HepG2 (cell line): Measurements from ENCODE around the gene KCNJ5. TPM values are rescaled to one million over a fixed set of nuclear protein-coding genes. Genes with fewer than 3 reads are reported as not detected.

Experiments used
- ATAC-seq: fragments of 200-7000 bp; cut with Tn5 transposase; 3 replicates; pipeline ENCODE4 v1.9.1; 2020; ENCODE audit warnings: mild to moderate bottlenecking, moderate library complexity
- BruUV-seq: library from RNA; stranded (reverse); fragments of 400-500 nt; replicated peaks from 2 replicates; lab custom pipeline; 2021; lab: Mats Ljungman, UMichigan
- CTCF ChIA-PET: fragments of 300-600 bp; formaldehyde crosslinking; extraction: SDS; loops from one replicate; lab custom pipeline; 2021; ENCODE audit warnings: low total read pairs, inconsistent platforms, low intra/inter-chr PET ratio; lab: Yijun Ruan, JAX
- POLR2A ChIA-PET: fragments of 350-600 bp; sonication (Branson Sonifier 250); formaldehyde crosslinking; loops from one replicate; lab custom pipeline; 2020; ENCODE audit warnings: antibody characterized with exemption, inconsistent platforms; lab: Yijun Ruan, JAX
- DNase-seq: peaks from one replicate; pipeline ENCODE4 v3.0.0-alpha.2; 2015; ENCODE audit warnings: low spot score
- FAIRE-seq: peaks from 3 replicates; lab custom pipeline; 2011; peaks lifted over from hg19 to GRCh38; lab: Jason Lieb, UNC
- H2AFZ ChIP-seq: one replicate; pipeline ENCODE4 v1.6.1; 2011; ENCODE audit warnings: low read length, inconsistent platforms
- H3K27ac ChIP-seq: fragments of 300-600 bp; 3 replicates; pipeline ENCODE4 v1.8.0; 2011; ENCODE audit warnings: mixed run types, mild to moderate bottlenecking, mixed read lengths, low read length, inconsistent platforms; ENCODE audit not compliant: insufficient read depth; ENCODE audit errors: extremely low read length
- H3K27me3 ChIP-seq, 2 experiments: fragments of 200-600 bp in 1 of 2; 2 replicates in 1 of 2; 3 replicates in 1 of 2; pipeline versions ENCODE4 v1.6.0 to v1.8.0; 2011; ENCODE audit warnings: low read length in 2 of 2, mild to moderate bottlenecking in 2 of 2, moderate library complexity in 2 of 2, inconsistent platforms in 1 of 2; ENCODE audit not compliant: insufficient read depth in 2 of 2, control insufficient read depth in 1 of 2
- H3K36me3 ChIP-seq, 2 experiments: fragments of 200-600 bp in 1 of 2; replicated peaks in 1 of 2; 2 replicates in 1 of 2; 3 replicates in 1 of 2; pipeline versions ENCODE4 v1.5.1 to v1.8.0; 2011; ENCODE audit warnings: low read length in 2 of 2, inconsistent platforms in 1 of 2; ENCODE audit not compliant: insufficient read depth in 2 of 2, control insufficient read depth in 1 of 2
- H3K4me1 ChIP-seq: 2 replicates; pipeline ENCODE4 v1.5.1; 2012; ENCODE audit warnings: low read length, inconsistent platforms; ENCODE audit not compliant: insufficient read depth
- H3K4me2 ChIP-seq: 2 replicates; pipeline ENCODE4 v1.6.0; 2011; ENCODE audit warnings: low read depth, low read length, inconsistent platforms
- H3K4me3 ChIP-seq, 3 experiments: fragments of 200-600 bp in 1 of 3; sonication (generic), shearing (Covaris generic) in 1 of 3; replicated peaks in 1 of 3; 2 replicates each; pipeline ENCODE4 v1.5.1; 2011 to 2016; ENCODE audit warnings: low read length in 3 of 3, inconsistent platforms in 2 of 3, low read depth in 2 of 3, mild to moderate bottlenecking in 2 of 3, control low read depth in 1 of 3, mixed read lengths in 1 of 3; ENCODE audit not compliant: insufficient read depth in 1 of 3
- H3K79me2 ChIP-seq: one replicate; pipeline ENCODE4 v1.6.1; 2011; ENCODE audit warnings: low read length, inconsistent platforms; ENCODE audit not compliant: insufficient read depth
- H3K9ac ChIP-seq: 2 replicates; pipeline ENCODE4 v1.6.0; 2011; ENCODE audit warnings: mild to moderate bottlenecking, low read depth, low read length, inconsistent platforms; ENCODE audit not compliant: insufficient read depth
- H3K9me3 ChIP-seq: 2 replicates; pipeline ENCODE4 v1.5.1; 2012; ENCODE audit warnings: mild to moderate bottlenecking, low read length
- H4K20me1 ChIP-seq: 2 replicates; pipeline ENCODE4 v1.6.0; 2011; ENCODE audit warnings: inconsistent platforms, mild to moderate bottlenecking, low read length, moderate library complexity; ENCODE audit not compliant: insufficient read depth
- AGO2 ChIP-seq: fragments of 200-400 bp; formaldehyde crosslinking; optimal IDR thresholded peaks from 2 replicates; pipeline ENCODE3; 2017; ENCODE audit warnings: mild to moderate bottlenecking, low read depth, low read length, moderate library complexity
- GABPB1 ChIP-seq: IDR thresholded peaks from 2 replicates; pipeline ENCODE4 v1.6.1; 2016; ENCODE audit warnings: mild to moderate bottlenecking, missing genetic modification reagents, moderate library complexity, missing compliant biosample characterization
- KDM2A ChIP-seq: sonication (generic); formaldehyde crosslinking; IDR thresholded peaks from 2 replicates; pipeline ENCODE4 v1.4.0; 2020; ENCODE audit warnings: low read depth, missing genetic modification reagents, borderline replicate concordance
- PBX2 ChIP-seq: IDR thresholded peaks from 2 replicates; pipeline ENCODE4 v1.6.1; 2016; ENCODE audit warnings: control low read depth
- RAD21 ChIP-seq: fragments of 450-650 bp; formaldehyde crosslinking; IDR thresholded peaks from 2 replicates; pipeline ENCODE4 v1.5.0; 2020; ENCODE audit warnings: mild to moderate bottlenecking
- REXO4 ChIP-seq: sonication (generic); formaldehyde crosslinking; IDR thresholded peaks from 2 replicates; pipeline ENCODE4 v1.8.0; 2022; ENCODE audit warnings: missing genetic modification reagents, mild to moderate bottlenecking, borderline replicate concordance
- SAP130 ChIP-seq: IDR thresholded peaks from 2 replicates; pipeline ENCODE4 v1.6.1; 2016; ENCODE audit warnings: low read depth
- SMC3 ChIP-seq: IDR thresholded peaks from 2 replicates; pipeline ENCODE4 v1.6.1; 2011; ENCODE audit warnings: low read length, improper control_type of control experiment
- SPEN ChIP-seq: sonication (generic); formaldehyde crosslinking; IDR thresholded peaks from 2 replicates; pipeline ENCODE4 v1.5.1; 2020; ENCODE audit warnings: low read depth, mild to moderate bottlenecking, missing genetic modification reagents
- STAT5B ChIP-seq: sonication (generic); formaldehyde crosslinking; IDR thresholded peaks from 2 replicates; pipeline ENCODE4 v1.4.0; 2020; ENCODE audit warnings: missing genetic modification reagents
- XRCC5 ChIP-seq: fragments of 200-400 bp; formaldehyde crosslinking; optimal IDR thresholded peaks from 2 replicates; pipeline ENCODE3; 2017; ENCODE audit warnings: mild to moderate bottlenecking, low read length
- ZFX ChIP-seq: sonication (generic); formaldehyde crosslinking; IDR thresholded peaks from 2 replicates; pipeline ENCODE4 v1.4.0; 2020; ENCODE audit warnings: mild to moderate bottlenecking, low read depth, missing genetic modification reagents, moderate library complexity
- ZNF501 ChIP-seq: sonication (generic); formaldehyde crosslinking; IDR thresholded peaks from 2 replicates; pipeline ENCODE4 v1.5.1; 2020; ENCODE audit warnings: mild to moderate bottlenecking, moderate library complexity, missing genetic modification reagents
- ZNF614 ChIP-seq: IDR thresholded peaks from 2 replicates; pipeline ENCODE4 v1.6.1; 2018; ENCODE audit warnings: missing biosample characterization, missing genetic modification reagents, inconsistent platforms, borderline replicate concordance
- WGBS: methylation state at CpG from one replicate; pipeline ENCODE4 v1.1.6; 2017; ENCODE audit warnings: low lambda C conversion rate; 5-methylcytosine and 5-hydroxymethylcytosine counted together
- in situ Hi-C: cut with HindIII; loops from 2 replicates; pipeline ENCODE4 v1.10.0; 2017; ENCODE audit warnings: low pct_unique_long_range_greater_than_20kb; ENCODE audit not compliant: extremely low pct_ligation_motif_present
- intact Hi-C: fragments of 100-400 bp; cut with micrococcal nuclease; formaldehyde crosslinking; loops from one replicate; pipeline ENCODE4 v1.10.0; 2022; ENCODE audit not compliant: unreplicated experiment
- polyA plus RNA-seq, 8 experiments: library from polyadenylated mRNA; depleted of rRNA in 3 of 8; stranded (reverse) in 7 of 8; unstranded in 1 of 8; fragments of >200 nt; fragmentation: Illumina TruSeq in 4 of 8; extraction: Trizol in 4 of 8; gene quantifications; 2 replicates each; pipeline versions ENCODE4 v1.2.1 to v1.2.3, GENCODE V29; 2011 to 2016; ENCODE audit warnings: low read depth in 4 of 8, missing spikeins in 1 of 8, mixed read lengths in 1 of 8; ENCODE audit not compliant: insufficient read depth in 1 of 8
- total RNA-seq, 5 experiments: library from RNA; depleted of rRNA; stranded (reverse); fragments of >200 nt; fragmentation: Illumina TruSeq; extraction: Trizol; gene quantifications; 2 replicates each; pipeline ENCODE4 v1.2.3, GENCODE V29; 2016; ENCODE audit warnings: low read depth in 1 of 5
- TF ChIP-seq, protein P1 (sequence below): sonication (generic); formaldehyde crosslinking; IDR thresholded peaks from 2 replicates; pipeline ENCODE4 v1.9.0; 2021; ENCODE audit warnings: missing genetic modification reagents, borderline replicate concordance
- TF ChIP-seq, protein P2 (sequence below): sonication (generic); formaldehyde crosslinking; IDR thresholded peaks from 2 replicates; pipeline ENCODE4 v1.4.0; 2020; ENCODE audit warnings: missing genetic modification reagents

KCNJ5 gene
- total and polyA plus RNA-seq, 2 of the 13 experiments (the other 11 are each of a cell fraction or from before 2014, with no cell fraction given) = not detected

DNA sequence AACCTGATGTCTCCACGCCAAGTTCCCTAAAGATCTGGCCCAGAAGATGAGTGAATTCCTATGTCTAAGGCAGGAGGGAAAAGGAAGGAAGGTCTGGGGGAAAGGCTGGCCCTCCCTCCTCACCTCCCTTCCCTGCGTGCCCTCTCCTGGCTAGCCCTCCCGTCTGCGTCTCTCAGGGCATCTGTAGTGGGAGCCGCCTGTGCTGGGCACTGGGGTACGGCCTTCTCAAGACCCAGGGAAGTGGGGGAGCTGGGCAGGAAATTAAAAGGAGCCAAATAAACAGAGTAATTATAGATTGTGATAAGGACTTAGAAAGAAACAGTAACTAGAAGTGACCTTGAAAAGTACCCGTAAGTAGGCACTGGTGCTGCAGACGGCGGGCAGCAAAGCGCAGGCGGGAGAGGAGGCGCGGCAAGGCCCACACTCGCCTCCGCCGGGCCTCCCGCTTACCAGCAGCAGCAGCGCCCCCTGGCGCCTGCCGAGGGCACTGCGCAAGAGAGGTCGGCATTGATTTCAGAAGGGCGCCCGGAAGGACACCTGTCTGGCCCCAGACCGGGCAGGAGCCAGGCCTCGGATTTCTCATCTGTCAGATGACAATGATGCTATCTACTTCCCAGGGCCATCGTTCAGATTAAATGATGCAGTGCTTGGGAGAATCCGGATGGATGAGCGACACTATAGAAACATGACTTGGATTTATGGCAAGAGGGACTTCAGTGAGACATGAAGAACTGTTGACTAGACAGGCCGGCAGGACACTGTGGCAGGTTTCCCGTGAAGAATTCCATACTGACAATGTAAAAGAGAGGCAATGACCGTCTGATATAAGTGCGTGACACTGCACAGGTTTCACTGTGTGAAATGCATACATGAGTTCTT, 31.4 kb upstream of the KCNJ5 start:
- no peaks in the 10 kb centered on the region for H3K36me3 ChIP-seq
- no peak for FAIRE-seq
- no peak overlapping the region for H2AFZ ChIP-seq
- ChIA-PET CTCF (interaction anchor here (1.1 to 1.5 kb wide), 2 partner anchors 688 to 702 kb away, joined by 4 to 5 read pairs; no protein-coding TSS in a partner anchor), POLR2A (no interaction called here)
- H3K27ac ChIP-seq = no peak overlapping the region
- intact Hi-C loops (loop anchor here (1.0 kb wide), 1 partner anchor 688 kb away; no protein-coding TSS in a partner anchor), in situ Hi-C loops (no loop called here)
- 23% methylated on average over 26 of the region's 33 CpGs for WGBS
- no peaks in the 10 kb centered on the region for H3K79me2 ChIP-seq
- no peaks in the 10 kb centered on the region for H3K4me1 ChIP-seq
- peak; percentile 94 for ATAC-seq
- H3K9ac ChIP-seq = no peak overlapping the region
- no peaks in the 10 kb centered on the region for H3K9me3 ChIP-seq
- peaks cover 5 to 51% of the 10 kb centered on the region in 2 experiments; a peak in 4 of 5 replicates for H3K27me3 ChIP-seq
- no peak overlapping the region for H3K4me3 ChIP-seq
- DNase-seq = peak; percentile 35
- BruUV-seq = no TSS peak
- H3K4me2 ChIP-seq = peak overlapping the region; percentile 20; the same call in 1 of the 2 replicates
- H4K20me1 ChIP-seq = no peaks in the 10 kb centered on the region
- TF ChIP-seq STAT5B (CRISPR knock-in tag) = no peak
- TF ChIP-seq, protein P1, sequence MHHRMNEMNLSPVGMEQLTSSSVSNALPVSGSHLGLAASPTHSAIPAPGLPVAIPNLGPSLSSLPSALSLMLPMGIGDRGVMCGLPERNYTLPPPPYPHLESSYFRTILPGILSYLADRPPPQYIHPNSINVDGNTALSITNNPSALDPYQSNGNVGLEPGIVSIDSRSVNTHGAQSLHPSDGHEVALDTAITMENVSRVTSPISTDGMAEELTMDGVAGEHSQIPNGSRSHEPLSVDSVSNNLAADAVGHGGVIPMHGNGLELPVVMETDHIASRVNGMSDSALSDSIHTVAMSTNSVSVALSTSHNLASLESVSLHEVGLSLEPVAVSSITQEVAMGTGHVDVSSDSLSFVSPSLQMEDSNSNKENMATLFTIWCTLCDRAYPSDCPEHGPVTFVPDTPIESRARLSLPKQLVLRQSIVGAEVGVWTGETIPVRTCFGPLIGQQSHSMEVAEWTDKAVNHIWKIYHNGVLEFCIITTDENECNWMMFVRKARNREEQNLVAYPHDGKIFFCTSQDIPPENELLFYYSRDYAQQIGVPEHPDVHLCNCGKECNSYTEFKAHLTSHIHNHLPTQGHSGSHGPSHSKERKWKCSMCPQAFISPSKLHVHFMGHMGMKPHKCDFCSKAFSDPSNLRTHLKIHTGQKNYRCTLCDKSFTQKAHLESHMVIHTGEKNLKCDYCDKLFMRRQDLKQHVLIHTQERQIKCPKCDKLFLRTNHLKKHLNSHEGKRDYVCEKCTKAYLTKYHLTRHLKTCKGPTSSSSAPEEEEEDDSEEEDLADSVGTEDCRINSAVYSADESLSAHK (CRISPR knock-in tag) = no peak
- peak; percentile 60 for TF ChIP-seq GABPB1 (CRISPR knock-in tag)
- TF ChIP-seq RAD21 = peak; percentile 55; the same call in 1 of the 2 replicates
- TF ChIP-seq XRCC5 = peak; percentile 74
- TF ChIP-seq REXO4 (CRISPR knock-in tag) = no peak
- peak; percentile 36; the same call in 1 of the 2 replicates for TF ChIP-seq ZNF614
- TF ChIP-seq SPEN (CRISPR knock-in tag) = 0 out of 2 replicates have a peak, but pooled peaks have one; percentile 40
- peak; percentile 24; the same call in 1 of the 2 replicates for TF ChIP-seq SMC3
- TF ChIP-seq, protein P2, sequence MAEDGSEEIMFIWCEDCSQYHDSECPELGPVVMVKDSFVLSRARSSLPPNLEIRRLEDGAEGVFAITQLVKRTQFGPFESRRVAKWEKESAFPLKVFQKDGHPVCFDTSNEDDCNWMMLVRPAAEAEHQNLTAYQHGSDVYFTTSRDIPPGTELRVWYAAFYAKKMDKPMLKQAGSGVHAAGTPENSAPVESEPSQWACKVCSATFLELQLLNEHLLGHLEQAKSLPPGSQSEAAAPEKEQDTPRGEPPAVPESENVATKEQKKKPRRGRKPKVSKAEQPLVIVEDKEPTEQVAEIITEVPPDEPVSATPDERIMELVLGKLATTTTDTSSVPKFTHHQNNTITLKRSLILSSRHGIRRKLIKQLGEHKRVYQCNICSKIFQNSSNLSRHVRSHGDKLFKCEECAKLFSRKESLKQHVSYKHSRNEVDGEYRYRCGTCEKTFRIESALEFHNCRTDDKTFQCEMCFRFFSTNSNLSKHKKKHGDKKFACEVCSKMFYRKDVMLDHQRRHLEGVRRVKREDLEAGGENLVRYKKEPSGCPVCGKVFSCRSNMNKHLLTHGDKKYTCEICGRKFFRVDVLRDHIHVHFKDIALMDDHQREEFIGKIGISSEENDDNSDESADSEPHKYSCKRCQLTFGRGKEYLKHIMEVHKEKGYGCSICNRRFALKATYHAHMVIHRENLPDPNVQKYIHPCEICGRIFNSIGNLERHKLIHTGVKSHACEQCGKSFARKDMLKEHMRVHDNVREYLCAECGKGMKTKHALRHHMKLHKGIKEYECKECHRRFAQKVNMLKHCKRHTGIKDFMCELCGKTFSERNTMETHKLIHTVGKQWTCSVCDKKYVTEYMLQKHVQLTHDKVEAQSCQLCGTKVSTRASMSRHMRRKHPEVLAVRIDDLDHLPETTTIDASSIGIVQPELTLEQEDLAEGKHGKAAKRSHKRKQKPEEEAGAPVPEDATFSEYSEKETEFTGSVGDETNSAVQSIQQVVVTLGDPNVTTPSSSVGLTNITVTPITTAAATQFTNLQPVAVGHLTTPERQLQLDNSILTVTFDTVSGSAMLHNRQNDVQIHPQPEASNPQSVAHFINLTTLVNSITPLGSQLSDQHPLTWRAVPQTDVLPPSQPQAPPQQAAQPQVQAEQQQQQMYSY (CRISPR knock-in tag) = no peak
- no peak for TF ChIP-seq SAP130
- TF ChIP-seq AGO2 = no peak
- TF ChIP-seq ZNF501 (CRISPR knock-in tag) = peak; percentile 61; the same call in 1 of the 2 replicates
- peak; percentile 52; the same call in 1 of the 2 replicates for TF ChIP-seq ZFX
- no peak for TF ChIP-seq PBX2
- TF ChIP-seq KDM2A = peak; percentile 55; the same call in 1 of the 2 replicates
